Astrocyte of the cerebellum (primary cell): Measurements from ENCODE around the gene RACGAP1.
A peak's percentile ranks its signal among the peaks of the same experiment; 100 is the strongest.

Source experiments
- DNase-seq: peaks from one replicate; pipeline ENCODE4 v3.0.0-alpha.2; 2011; ENCODE audit warnings: low read depth
- H3K4me3 ChIP-seq: 2 replicates; pipeline ENCODE4 v1.5.1; 2011; ENCODE audit warnings: mild to moderate bottlenecking, low read depth, low read length, moderate library complexity
- in situ Hi-C: cut with HindIII; loops from 2 replicates; pipeline ENCODE4 v1.10.0; 2017; ENCODE audit warnings: low sequenced_read_pairs
- TF ChIP-seq, protein P1 (sequence below): IDR thresholded peaks from 2 replicates; pipeline ENCODE4 v1.5.1; 2012; ENCODE audit warnings: low read length, low read depth, moderate library complexity, mild to moderate bottlenecking; ENCODE audit errors: missing control alignments

Gene RACGAP1

DNA sequence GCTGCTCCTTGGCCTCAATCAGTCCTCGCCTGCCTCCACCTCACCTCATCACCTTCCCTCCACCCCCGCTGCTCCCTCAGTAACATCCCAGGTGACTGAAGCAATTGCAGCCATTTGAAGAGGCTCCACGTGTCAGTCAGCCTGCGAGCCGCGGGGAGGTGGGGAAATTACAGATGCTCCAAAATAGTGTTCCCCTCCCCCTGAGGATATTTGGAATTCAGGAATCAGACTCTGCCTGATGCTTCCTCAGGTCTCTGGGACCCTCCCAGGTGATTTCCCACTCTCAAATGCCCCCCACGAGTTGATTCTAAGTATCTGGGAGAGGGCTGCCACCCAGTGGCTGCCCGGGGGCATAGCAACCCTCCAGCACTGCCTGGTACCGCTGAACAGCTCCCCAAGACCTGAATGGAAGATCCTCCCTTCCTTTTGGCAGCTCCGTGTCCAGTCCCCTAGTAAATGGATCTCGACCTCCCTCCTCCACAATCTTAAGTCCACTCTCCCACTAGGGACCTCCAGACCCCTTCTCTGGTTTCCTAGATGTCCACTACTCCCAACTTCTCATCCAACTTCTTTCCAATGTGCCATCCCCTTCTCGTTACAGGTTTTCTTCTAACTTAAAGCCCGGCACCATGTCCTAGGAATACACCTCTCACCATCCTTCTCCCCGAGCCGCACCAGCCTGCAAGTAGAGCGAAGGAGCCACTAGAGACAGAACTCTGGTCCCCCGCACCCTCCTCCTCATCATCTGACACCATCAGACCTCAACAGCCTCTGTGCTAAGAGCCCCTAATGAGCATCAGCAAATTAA, 30.7 kb upstream of the RACGAP1 start:
- TF ChIP-seq, protein P1, sequence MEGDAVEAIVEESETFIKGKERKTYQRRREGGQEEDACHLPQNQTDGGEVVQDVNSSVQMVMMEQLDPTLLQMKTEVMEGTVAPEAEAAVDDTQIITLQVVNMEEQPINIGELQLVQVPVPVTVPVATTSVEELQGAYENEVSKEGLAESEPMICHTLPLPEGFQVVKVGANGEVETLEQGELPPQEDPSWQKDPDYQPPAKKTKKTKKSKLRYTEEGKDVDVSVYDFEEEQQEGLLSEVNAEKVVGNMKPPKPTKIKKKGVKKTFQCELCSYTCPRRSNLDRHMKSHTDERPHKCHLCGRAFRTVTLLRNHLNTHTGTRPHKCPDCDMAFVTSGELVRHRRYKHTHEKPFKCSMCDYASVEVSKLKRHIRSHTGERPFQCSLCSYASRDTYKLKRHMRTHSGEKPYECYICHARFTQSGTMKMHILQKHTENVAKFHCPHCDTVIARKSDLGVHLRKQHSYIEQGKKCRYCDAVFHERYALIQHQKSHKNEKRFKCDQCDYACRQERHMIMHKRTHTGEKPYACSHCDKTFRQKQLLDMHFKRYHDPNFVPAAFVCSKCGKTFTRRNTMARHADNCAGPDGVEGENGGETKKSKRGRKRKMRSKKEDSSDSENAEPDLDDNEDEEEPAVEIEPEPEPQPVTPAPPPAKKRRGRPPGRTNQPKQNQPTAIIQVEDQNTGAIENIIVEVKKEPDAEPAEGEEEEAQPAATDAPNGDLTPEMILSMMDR, result peak; percentile 99
- no peak for DNase-seq
- in situ Hi-C loops, result no loop called here
- H3K4me3 ChIP-seq, result no peak overlapping the region

DNA sequence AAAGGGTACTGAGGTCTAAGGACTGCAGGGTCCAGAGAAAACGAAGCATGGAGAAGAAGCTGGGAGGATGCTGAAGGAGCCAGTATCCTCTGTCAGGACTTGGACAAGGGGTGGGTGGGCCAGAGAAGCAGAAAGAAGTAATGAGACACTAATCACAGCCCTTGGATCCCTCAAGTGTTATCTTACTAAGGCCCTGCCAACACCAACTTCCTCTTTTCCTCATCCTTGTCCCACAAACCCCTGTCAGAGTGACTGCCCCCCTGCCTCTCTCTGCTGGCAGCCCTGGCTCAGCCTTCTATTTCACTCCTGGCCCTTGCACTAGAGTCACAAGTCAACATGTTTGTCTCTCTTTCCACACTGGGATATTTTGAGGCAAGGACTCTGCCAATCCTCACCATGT, 28.3 kb upstream of the RACGAP1 start:
- H3K4me3 ChIP-seq, result no peak overlapping the region
- TF ChIP-seq, protein P1, result no peak
- DNase-seq, result no peak
- in situ Hi-C loops, result no loop called here

DNA sequence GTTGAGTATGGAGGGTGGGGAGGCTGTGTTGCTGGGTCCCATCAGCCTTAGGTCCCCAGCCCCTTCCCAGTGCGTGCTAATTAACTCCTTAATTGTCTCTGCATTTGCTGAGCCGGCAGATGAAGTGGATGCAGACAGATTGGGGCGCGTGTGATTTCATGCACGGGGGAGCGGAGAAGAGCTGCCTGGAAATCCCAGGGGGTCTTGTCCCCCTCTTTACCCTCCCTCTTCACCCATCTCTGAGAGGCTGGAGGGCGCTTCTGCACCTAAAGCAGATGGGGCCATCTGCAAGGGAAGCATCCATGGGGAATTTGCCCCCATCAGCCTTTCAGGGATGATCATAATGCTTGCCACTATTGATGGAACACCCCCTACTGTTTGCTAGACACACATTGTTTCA, 27.7 kb upstream of the RACGAP1 start:
- DNase-seq, result no peak
- no peak overlapping the region for H3K4me3 ChIP-seq
- in situ Hi-C loops, result no loop called here
- TF ChIP-seq, protein P1, result no peak

DNA sequence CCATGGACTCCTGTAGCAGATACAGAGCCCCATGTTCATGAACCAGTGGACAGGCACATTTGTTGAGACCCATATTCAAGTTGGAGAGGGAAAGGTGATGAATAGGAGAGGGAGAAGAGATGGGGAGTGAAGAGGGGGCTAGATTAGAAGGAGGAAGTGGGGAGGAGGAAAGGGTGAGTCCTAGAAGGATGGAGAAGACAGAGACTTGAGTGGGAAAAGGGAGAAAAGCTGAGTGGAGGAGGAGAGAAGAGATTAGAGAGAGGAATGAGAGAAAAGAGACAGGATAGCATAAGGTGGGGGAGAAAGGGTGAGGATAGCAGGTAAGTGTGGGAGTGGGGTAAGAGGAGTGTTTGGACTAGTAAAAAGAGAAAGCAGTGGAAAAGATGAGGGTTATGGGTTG, 27.2 kb upstream of the RACGAP1 start:
- no peak overlapping the region for H3K4me3 ChIP-seq
- DNase-seq, result no peak
- TF ChIP-seq, protein P1, result no peak
- in situ Hi-C loops, result no loop called here

- no peak for DNase-seq
- in situ Hi-C loops, result no loop called here
- no peak overlapping the region for H3K4me3 ChIP-seq
- TF ChIP-seq, protein P1, result no peak
These were observed 26.0 kb upstream of the RACGAP1 start for GRCh38 chr12:50051101-50051806.

GRCh38 chr12:50050410-50051098, 25.3 kb upstream of the RACGAP1 start:
- H3K4me3 ChIP-seq, result peak overlapping the region; percentile 12
- in situ Hi-C loops, result no loop called here
- DNase-seq, result no peak
- TF ChIP-seq, protein P1, result no peak
